ENCODE results near the gene DMRT2. TPM values are rescaled to one million over a fixed set of nuclear protein-coding genes. Genes with fewer than 3 reads are reported as not detected.

Gene DMRT2
- total RNA-seq, 1 donor from 2014 or later, result not detected

- DNase-seq (ENCODE audit: extremely low read depth, low read depth, low spot score), result no peak
These were observed 36.4 kb downstream of the DMRT2 start for GRCh38 chr9:1086517-1086916.

GRCh38 chr9:1087120-1087881, 37.1 kb downstream of the DMRT2 start:
- no peak for DNase-seq (ENCODE audit: extremely low read depth, low read depth, low spot score)

- DNase-seq (ENCODE audit: extremely low read depth, low read depth, low spot score), result no peak
These were observed 44.6 kb downstream of the DMRT2 start for GRCh38 chr9:1094749-1095148.

DNA sequence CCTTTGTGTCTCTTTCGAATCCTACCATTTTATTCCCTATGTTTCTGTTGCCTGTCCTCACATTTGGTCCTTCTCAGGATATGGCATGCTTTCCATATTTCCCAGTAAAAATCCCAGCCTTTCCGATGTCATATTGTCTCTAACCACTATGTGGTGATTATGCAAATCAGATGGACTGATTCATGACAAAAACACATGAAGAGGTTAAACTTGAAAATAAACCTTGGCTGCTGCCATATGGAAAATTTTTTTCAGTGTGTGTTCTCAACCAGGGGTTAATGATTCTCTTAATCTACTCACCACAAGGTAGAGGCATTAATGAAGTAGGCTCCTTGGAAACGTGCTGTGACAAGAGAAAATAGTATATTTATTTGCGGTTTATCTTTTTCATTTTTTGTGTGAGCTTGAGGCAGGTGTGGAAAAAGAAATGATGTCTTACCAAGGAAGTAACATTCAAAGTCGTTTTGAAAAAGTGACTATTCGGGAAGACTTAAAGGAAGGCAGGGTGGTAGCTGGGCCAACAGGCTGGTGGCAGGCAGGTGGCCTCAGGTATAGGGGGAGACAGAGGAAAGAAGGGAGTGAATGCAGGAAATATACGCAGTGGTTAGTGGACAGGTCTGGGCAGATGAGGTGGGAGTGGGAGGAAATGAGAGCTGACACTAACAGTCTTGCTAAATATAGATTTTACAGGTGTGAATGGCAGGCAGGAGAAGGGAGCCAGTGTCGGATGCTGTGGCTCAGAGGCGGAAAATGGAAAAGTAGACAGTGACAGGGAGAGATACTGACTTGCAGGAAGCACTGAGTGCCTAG, 46.2 kb downstream of the DMRT2 start:
- DNase-seq (ENCODE audit: extremely low read depth, low read depth, low spot score), result no peak

- DNase-seq (ENCODE audit: extremely low read depth, low read depth, low spot score), result no peak
These were observed 48.4 kb downstream of the DMRT2 start for GRCh38 chr9:1098551-1098950.

DNA sequence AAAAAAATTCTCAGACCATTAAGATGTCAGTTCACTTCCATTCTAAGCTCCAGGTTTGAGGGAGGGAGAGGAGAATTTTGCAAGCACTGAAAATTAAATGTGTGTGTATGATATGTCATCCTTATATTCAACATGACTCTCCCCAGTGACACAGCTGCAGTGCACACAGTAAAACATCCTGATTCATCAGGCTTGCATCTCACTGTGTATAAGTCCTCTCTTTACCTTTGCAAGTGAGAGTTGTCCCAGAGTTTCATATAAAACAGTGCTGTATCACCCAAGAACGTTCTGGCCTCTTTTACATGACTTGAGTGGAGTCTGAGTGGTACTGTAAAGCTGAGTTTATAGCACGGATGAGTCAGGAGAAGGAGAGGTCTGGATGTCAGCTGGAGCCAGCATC, 50.0 kb downstream of the DMRT2 start:
- no peak for DNase-seq (ENCODE audit: extremely low read depth, low read depth, low spot score)

DNA sequence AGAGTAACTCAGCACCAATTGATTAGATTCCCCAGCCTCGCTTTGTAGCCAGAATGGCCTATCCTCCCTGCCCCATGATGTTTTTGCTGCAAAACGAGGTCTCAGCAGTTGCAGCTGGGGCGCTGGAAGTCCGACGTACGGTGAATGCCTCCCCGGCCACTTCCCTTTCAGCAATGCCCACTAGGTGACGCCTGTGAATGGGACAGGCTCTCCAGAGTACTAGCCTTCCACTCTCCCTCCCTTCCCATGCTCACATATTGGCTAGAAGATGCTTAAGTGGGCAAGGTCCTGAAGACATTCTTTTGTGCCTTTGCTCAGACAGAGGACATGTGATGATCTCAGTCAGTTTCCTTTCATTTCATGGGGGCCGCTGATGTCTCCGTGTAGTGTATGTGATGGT, 50.8 kb downstream of the DMRT2 start:
- no peak for DNase-seq (ENCODE audit: extremely low read depth, low read depth, low spot score)

DNA sequence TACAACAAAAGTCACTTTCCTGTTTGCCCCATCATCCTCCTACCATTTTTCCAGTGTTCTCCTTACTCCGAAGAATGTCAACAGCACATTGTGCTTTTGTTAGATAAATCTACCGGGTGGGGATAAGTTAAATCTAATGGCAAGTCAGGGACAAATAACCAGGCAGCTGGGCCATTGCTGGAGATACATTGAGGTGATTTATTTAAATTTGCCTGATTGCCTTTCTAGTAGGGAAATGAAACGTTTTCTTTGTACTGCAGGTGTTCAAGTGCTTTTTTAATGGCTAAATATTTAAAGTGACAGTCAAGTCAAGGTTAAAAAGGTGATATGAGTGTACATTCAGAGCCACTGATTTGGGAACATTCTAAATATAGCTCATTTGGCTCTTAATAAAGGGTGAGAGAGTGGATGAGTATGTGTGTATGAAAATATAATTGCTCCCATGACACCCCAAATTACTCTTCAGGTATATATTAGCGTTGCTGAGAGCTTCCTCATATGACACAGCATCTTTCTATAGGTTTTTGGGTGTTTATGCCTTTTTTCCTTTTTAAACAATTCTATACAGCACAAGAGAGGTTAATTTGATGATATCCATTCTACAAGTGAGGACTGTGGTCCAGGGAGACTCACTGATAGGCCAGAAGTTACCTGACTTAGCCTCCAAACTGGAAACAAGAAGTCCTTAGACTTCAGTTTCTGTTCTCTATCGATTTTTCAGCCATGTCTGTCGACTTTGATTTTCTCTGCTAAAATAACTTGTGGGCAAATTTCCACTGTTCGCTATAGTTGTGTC, 51.9 kb downstream of the DMRT2 start:
- no peak for DNase-seq (ENCODE audit: extremely low read depth, low read depth, low spot score)

- no peak for DNase-seq (ENCODE audit: extremely low read depth, low read depth, low spot score)
These were observed 52.4 kb downstream of the DMRT2 start for GRCh38 chr9:1102642-1102970.

Other genes starting within 250 kb of the DMRT2 start
- gene DMRT1, start 208.7 kb upstream of the DMRT2 start, total RNA-seq, result not detected in 2 replicates
- gene DMRT3, start 73.7 kb upstream of the DMRT2 start, total RNA-seq, result 0.47 and 1.2 TPM in 2 replicates